Smooth muscle cell (in vitro differentiated cells): Measurements from ENCODE around the gene MNAT1. TPM values are rescaled to one million over a fixed set of nuclear protein-coding genes. Genes with fewer than 3 reads are reported as not detected.

Source experiments
- DNase-seq: peaks from one replicate; lab custom pipeline; 2025; ENCODE audit not compliant: unreplicated experiment; lab: John Stamatoyannopoulos, UW
- H2AFZ ChIP-seq: fragments of 200-600 bp; sonication (generic); 2 replicates; pipeline ENCODE4 v1.6.0; 2016; ENCODE audit warnings: antibody characterized with exemption, low read depth, mild to moderate bottlenecking
- H3F3A ChIP-seq: fragments of 200-600 bp; sonication (generic); 2 replicates; pipeline ENCODE4 v1.6.0; 2017; ENCODE audit warnings: antibody characterized with exemption, low read depth
- H3K27ac ChIP-seq: fragments of 200-600 bp; sonication (generic); 2 replicates; pipeline ENCODE4 v1.5.1; 2016; ENCODE audit warnings: low read depth, mild to moderate bottlenecking
- H3K27me3 ChIP-seq: fragments of 200-600 bp; sonication (generic); 2 replicates; pipeline ENCODE4 v1.6.1; 2016; ENCODE audit warnings: low read depth, mild to moderate bottlenecking
- H3K36me3 ChIP-seq: fragments of 200-600 bp; sonication (generic); 2 replicates; pipeline ENCODE4 v1.5.1; 2016; ENCODE audit warnings: low read depth
- H3K4me1 ChIP-seq: fragments of 200-600 bp; sonication (generic); 2 replicates; pipeline ENCODE4 v1.5.1; 2016; ENCODE audit warnings: low read depth
- H3K4me2 ChIP-seq: fragments of 200-600 bp; sonication (generic); 2 replicates; pipeline ENCODE4 v1.6.0; 2016; ENCODE audit warnings: mild to moderate bottlenecking
- H3K4me3 ChIP-seq: fragments of 200-600 bp; sonication (generic); 2 replicates; pipeline ENCODE4 v1.5.1; 2016; ENCODE audit warnings: mild to moderate bottlenecking
- H3K79me2 ChIP-seq: fragments of 200-600 bp; sonication (generic); 2 replicates; pipeline ENCODE4 v1.6.0; 2016; ENCODE audit warnings: low read depth, mild to moderate bottlenecking
- H3K9ac ChIP-seq: fragments of 200-600 bp; sonication (generic); 2 replicates; pipeline ENCODE4 v1.6.0; 2016; ENCODE audit warnings: low read depth
- H3K9me3 ChIP-seq: fragments of 200-600 bp; sonication (generic); replicated peaks from 2 replicates; pipeline ENCODE4 v1.5.1; 2016; ENCODE audit warnings: low read depth
- H4K20me1 ChIP-seq: fragments of 200-600 bp; sonication (generic); 2 replicates; pipeline ENCODE4 v1.6.0; 2016; ENCODE audit warnings: low read depth
- WGBS: methylation state at CpG from one replicate; pipeline ENCODE4 v1.1.7; 2016; ENCODE audit warnings: low lambda C conversion rate; 5-methylcytosine and 5-hydroxymethylcytosine counted together
- polyA plus RNA-seq: library from polyadenylated mRNA; unstranded; fragments of >200 nt; fragmentation: Nextera tagmentation; extraction: Ambion mirVana; gene quantifications from 2 replicates; pipeline ENCODE4 v1.2.1, GENCODE V29; 2016
- total RNA-seq: library from RNA; depleted of rRNA; stranded (reverse); fragments of >200 nt; gene quantifications from 2 replicates; pipeline ENCODE4 v1.2.3, GENCODE V29; 2014
- TF ChIP-seq, protein P1 (sequence below): fragments of 200-600 bp; sonication (generic); IDR thresholded peaks from 2 replicates; pipeline ENCODE4 v1.5.1; 2017; ENCODE audit warnings: borderline replicate concordance, mild to moderate bottlenecking, antibody characterized with exemption; ENCODE audit not compliant: insufficient read depth, poor library complexity, severe bottlenecking

The MNAT1 gene
- total and polyA plus RNA-seq, 2 experiments from 2014 or later = 28.1 to 62.7 TPM

DNA sequence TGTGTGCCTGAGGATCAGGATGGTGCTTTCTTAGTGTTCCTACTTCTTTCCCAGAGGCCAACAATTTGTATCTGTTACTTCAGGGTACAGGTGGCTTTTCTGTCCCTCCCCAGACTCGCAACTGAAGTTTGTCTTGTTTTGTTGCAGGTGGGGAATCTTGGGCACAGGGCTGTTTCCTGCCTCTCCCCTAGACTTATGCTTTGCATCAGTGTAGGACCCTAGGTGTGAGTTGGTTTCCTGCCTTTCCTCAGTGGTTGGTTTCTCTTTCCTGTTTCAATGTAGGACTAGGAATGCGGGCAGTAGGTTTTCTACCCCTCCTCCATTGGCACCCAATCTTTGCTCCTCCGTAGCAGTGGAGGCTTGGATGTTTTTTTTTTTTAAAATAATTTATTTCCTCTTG lies 159.3 kb downstream of the MNAT1 start:
- Histone ChIP-seq H2AFZ (no peak overlapping the region), H3K4me2 (no peak overlapping the region), H3F3A (no peaks in the 10 kb centered on the region), H3K27me3 (no peaks in the 10 kb centered on the region), H3K36me3 (no peaks in the 10 kb centered on the region), H3K4me1 (no peaks in the 10 kb centered on the region), H3K4me3 (no peak overlapping the region), H3K9ac (no peak overlapping the region), H3K79me2 (peaks cover 9% of the 10 kb centered on the region), H3K9me3 (no peaks in the 10 kb centered on the region), H3K27ac (no peak overlapping the region), H4K20me1 (peaks cover 26% of the 10 kb centered on the region)
- 85% methylated on average over 3 of the region's 3 CpGs for WGBS
- TF ChIP-seq, protein P1, sequence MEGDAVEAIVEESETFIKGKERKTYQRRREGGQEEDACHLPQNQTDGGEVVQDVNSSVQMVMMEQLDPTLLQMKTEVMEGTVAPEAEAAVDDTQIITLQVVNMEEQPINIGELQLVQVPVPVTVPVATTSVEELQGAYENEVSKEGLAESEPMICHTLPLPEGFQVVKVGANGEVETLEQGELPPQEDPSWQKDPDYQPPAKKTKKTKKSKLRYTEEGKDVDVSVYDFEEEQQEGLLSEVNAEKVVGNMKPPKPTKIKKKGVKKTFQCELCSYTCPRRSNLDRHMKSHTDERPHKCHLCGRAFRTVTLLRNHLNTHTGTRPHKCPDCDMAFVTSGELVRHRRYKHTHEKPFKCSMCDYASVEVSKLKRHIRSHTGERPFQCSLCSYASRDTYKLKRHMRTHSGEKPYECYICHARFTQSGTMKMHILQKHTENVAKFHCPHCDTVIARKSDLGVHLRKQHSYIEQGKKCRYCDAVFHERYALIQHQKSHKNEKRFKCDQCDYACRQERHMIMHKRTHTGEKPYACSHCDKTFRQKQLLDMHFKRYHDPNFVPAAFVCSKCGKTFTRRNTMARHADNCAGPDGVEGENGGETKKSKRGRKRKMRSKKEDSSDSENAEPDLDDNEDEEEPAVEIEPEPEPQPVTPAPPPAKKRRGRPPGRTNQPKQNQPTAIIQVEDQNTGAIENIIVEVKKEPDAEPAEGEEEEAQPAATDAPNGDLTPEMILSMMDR = no peak
- no peak for DNase-seq

DNA sequence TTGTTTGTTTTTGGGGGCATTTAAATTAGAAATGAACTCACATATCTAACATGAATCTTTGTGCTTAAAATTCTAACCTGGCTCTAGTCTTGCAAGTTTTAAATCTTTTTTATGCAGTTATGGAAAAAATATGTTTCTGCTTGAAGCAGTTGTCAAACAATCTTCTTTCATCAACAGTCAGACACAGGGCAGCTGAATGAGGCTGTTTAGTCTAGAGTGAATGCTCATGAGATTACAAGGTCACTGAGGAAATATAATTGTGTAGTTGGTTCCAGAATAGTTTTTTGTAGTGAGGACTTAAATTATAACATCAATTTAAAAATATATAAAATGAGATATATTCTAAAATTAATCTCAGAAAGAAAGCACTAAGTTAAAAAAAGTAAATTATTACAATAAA lies 169.8 kb downstream of the MNAT1 start:
- no peak overlapping the region for H3K4me3 ChIP-seq
- no peaks in the 10 kb centered on the region for H3F3A ChIP-seq
- no peaks in the 10 kb centered on the region for H3K36me3 ChIP-seq
- H3K4me1 ChIP-seq = no peaks in the 10 kb centered on the region
- TF ChIP-seq, protein P1 = no peak
- peaks cover 3% of the 10 kb centered on the region for H4K20me1 ChIP-seq
- no peaks in the 10 kb centered on the region for H3K27me3 ChIP-seq
- H2AFZ ChIP-seq = no peak overlapping the region
- peaks cover 7% of the 10 kb centered on the region for H3K79me2 ChIP-seq
- no peak for DNase-seq
- H3K9me3 ChIP-seq = no peaks in the 10 kb centered on the region
- no peak overlapping the region for H3K4me2 ChIP-seq
- no peak overlapping the region for H3K27ac ChIP-seq
- H3K9ac ChIP-seq = no peak overlapping the region

DNA sequence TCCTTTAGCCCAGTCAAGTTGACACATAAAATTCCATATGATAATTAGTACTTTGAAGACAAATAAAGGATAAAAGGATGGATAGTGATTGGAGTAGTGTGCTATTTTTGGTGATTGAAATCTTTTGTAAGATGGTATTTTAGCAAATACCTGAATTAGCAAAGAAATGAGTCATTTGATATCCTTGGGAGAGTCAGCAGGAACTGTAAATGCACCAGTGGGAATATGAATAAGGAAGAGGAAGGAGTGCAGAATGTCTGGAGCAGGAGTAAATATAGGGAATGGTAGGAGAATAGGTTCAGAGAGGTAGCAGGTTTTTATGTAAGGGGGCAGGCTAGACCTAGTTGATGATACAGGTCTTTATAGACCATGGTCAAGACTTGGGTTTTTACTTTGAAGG lies 171.4 kb downstream of the MNAT1 start:
- no peak for DNase-seq
- Histone ChIP-seq H3K79me2 (peaks cover 7% of the 10 kb centered on the region), H3K27me3 (no peaks in the 10 kb centered on the region), H3K9ac (no peak overlapping the region), H2AFZ (no peak overlapping the region), H3K27ac (no peak overlapping the region), H3K4me1 (no peaks in the 10 kb centered on the region), H3K4me2 (no peak overlapping the region), H3K4me3 (no peak overlapping the region), H3K36me3 (no peaks in the 10 kb centered on the region), H3K9me3 (no peaks in the 10 kb centered on the region), H4K20me1 (peaks cover 3% of the 10 kb centered on the region), H3F3A (no peaks in the 10 kb centered on the region)
- TF ChIP-seq, protein P1 = no peak

DNA sequence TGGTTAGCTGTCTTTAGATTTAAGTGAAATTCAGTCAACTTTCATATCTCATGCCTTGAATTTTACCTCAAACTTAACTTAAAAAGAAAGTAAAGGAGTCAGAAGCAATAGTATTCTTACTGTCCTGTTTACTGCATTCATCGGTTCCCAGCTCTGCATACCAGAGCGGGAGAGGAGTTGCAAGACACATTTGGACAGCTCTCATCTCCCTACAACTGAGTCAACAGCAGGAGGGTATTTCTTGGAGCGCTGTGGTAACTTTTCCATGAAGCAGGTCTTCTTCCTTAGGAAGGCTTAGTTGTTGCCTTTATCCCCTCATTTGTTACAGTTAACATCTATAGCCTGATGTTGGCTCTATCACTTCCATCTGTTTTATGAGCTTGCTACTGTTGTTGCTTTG lies 181.2 kb downstream of the MNAT1 start:
- peaks cover 9% of the 10 kb centered on the region for H4K20me1 ChIP-seq
- DNase-seq = no peak
- no peak overlapping the region for H3K4me3 ChIP-seq
- WGBS = 89% methylated on average over 3 of the region's 3 CpGs
- H2AFZ ChIP-seq = no peak overlapping the region
- no peaks in the 10 kb centered on the region for H3F3A ChIP-seq
- TF ChIP-seq, protein P1 = no peak
- H3K27me3 ChIP-seq = no peaks in the 10 kb centered on the region
- no peak overlapping the region for H3K27ac ChIP-seq
- no peaks in the 10 kb centered on the region for H3K79me2 ChIP-seq
- H3K9me3 ChIP-seq = no peaks in the 10 kb centered on the region
- H3K36me3 ChIP-seq = no peaks in the 10 kb centered on the region
- no peaks in the 10 kb centered on the region for H3K4me1 ChIP-seq
- no peak overlapping the region for H3K9ac ChIP-seq
- H3K4me2 ChIP-seq = no peak overlapping the region
